ENCODE measurements around the gene NELFE.

GRCh38 chr6:31956796-31957195 is 2.0 kb downstream of the NELFE start:
- TF ChIP-seq CTCF (IDR thresholded peaks at IDR 0.05) (no peak), POLR2A (IDR thresholded peaks at IDR 0.05) (no peak)

Data from Peyer's patch (tissue), 4 donors.